Lung (tissue), 12 donors: ENCODE results near the gene MBD2. TPM values are rescaled to one million over a fixed set of nuclear protein-coding genes. Genes with fewer than 3 reads are reported as not detected.

Source experiments
- ATAC-seq: fragments of 200-7000 bp; cut with Tn5 transposase; one replicate; pipeline ENCODE4 v1.9.1; 2020; ENCODE audit warnings: moderate number of reproducible peaks; ENCODE audit not compliant: insufficient read depth, low FRiP score
- DNase-seq, 3 donors: peaks; one replicate each; pipeline ENCODE4 v3.0.0-alpha.2; 2013 to 2017
- H3K27ac ChIP-seq, 2 donors: one replicate each; pipeline ENCODE4 v1.5.1; 2013; ENCODE audit warnings: mild to moderate bottlenecking in 2 of 2, moderate library complexity in 2 of 2, control low read depth in 1 of 2, inconsistent platforms in 1 of 2, low read depth in 1 of 2, low read length in 1 of 2
- H3K27me3 ChIP-seq, 3 donors: one replicate each; pipeline ENCODE4 v1.5.1; 2013; ENCODE audit warnings: low read length in 2 of 3; ENCODE audit not compliant: control insufficient read depth in 3 of 3, insufficient read depth in 3 of 3
- H3K36me3 ChIP-seq, 4 donors: one replicate each; pipeline ENCODE4 v1.5.1; 2013; ENCODE audit warnings: low read length in 4 of 4, mild to moderate bottlenecking in 1 of 4, moderate library complexity in 1 of 4; ENCODE audit not compliant: control insufficient read depth in 4 of 4, insufficient read depth in 4 of 4
- H3K4me1 ChIP-seq, 5 donors: one replicate each; pipeline ENCODE4 v1.5.1; 2013; ENCODE audit warnings: low read length in 5 of 5, mild to moderate bottlenecking in 2 of 5, moderate library complexity in 1 of 5; ENCODE audit not compliant: control insufficient read depth in 5 of 5, insufficient read depth in 5 of 5
- H3K4me3 ChIP-seq: one replicate; pipeline ENCODE4 v1.5.1; 2013; ENCODE audit warnings: mild to moderate bottlenecking, control low read depth, moderate library complexity
- H3K9ac ChIP-seq, 2 donors: one replicate each; pipeline ENCODE4 v1.5.1; 2013; ENCODE audit warnings: low read length in 2 of 2, control low read depth in 1 of 2; ENCODE audit not compliant: insufficient read depth in 1 of 2
- H3K9me3 ChIP-seq, 4 donors: one replicate each; pipeline ENCODE4 v1.5.1; 2013; ENCODE audit warnings: low read length in 3 of 4, mild to moderate bottlenecking in 1 of 4, moderate library complexity in 1 of 4; ENCODE audit not compliant: control insufficient read depth in 4 of 4, insufficient read depth in 3 of 4
- WGBS, 2 donors: extraction: QIAGEN DNeasy Blood & Tissue Kit; methylation state at CpG; one replicate each; pipeline ENCODE4 v1.1.7; 2013; 5-methylcytosine and 5-hydroxymethylcytosine counted together
- polyA plus RNA-seq, 2 donors: library from polyadenylated mRNA; stranded (reverse); fragments of 200-250 nt; gene quantifications; one replicate each; pipeline ENCODE4 v1.2.1, GENCODE V29; 2013
- total RNA-seq, 2 donors: library from RNA; depleted of rRNA in 1 of 2; stranded (reverse); fragments of >200 nt in 1 of 2; gene quantifications; one replicate each; pipeline ENCODE4 v1.2.1, GENCODE V29; 2014 to 2021
- TF ChIP-seq, protein P1 (sequence below): IDR thresholded peaks from 2 replicates; pipeline ENCODE4 v1.5.1; 2012; ENCODE audit warnings: mild to moderate bottlenecking; ENCODE audit errors: control extremely low read depth, extremely low read depth
- donor health status: control.
- donor health status: control.
- donor health status: Bipolar disorder and iron deficiency.
- donor health status: healthy.
- donor health status: DM: yes; HTN: yes; CAD: no.

Gene MBD2
- total and polyA plus RNA-seq, 4 donors: 29.5 to 91.0 (median 36.1) TPM

DNA sequence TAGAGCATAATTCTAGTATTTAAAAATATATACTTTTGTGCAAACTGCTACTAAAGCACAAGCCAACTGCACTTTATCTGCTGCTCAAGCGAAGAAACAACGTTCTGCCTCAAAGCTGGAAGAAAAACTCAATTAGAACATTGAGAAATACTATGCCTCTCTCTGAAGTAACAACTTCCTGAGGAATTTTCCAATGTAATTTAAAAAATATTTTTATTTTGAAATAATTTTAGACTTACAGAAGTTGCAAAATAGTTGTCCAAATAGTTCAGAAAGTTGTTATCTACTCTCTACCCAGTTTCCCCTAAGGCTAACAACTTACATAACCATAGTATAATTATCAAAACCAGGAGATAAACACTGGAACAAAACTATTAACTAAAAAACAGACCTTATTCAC, 32.5 kb upstream of the MBD2 start:
- TF ChIP-seq, protein P1, sequence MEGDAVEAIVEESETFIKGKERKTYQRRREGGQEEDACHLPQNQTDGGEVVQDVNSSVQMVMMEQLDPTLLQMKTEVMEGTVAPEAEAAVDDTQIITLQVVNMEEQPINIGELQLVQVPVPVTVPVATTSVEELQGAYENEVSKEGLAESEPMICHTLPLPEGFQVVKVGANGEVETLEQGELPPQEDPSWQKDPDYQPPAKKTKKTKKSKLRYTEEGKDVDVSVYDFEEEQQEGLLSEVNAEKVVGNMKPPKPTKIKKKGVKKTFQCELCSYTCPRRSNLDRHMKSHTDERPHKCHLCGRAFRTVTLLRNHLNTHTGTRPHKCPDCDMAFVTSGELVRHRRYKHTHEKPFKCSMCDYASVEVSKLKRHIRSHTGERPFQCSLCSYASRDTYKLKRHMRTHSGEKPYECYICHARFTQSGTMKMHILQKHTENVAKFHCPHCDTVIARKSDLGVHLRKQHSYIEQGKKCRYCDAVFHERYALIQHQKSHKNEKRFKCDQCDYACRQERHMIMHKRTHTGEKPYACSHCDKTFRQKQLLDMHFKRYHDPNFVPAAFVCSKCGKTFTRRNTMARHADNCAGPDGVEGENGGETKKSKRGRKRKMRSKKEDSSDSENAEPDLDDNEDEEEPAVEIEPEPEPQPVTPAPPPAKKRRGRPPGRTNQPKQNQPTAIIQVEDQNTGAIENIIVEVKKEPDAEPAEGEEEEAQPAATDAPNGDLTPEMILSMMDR: no peak
- 37 to 50% methylated on average over 2 of the region's 2 CpGs for WGBS, 2 donors
- H3K9me3 ChIP-seq: no peaks in the 10 kb centered on the region
- H3K36me3 ChIP-seq: no peaks in the 10 kb centered on the region
- H3K9ac ChIP-seq: no peak overlapping the region
- peaks cover 0 to 3% (median 0%) of the 10 kb centered on the region in 5 donors for H3K4me1 ChIP-seq
- ATAC-seq: no peak
- H3K27ac ChIP-seq: no peak overlapping the region
- H3K27me3 ChIP-seq: no peaks in the 10 kb centered on the region
- H3K4me3 ChIP-seq: no peak overlapping the region
- no peak for DNase-seq

DNA sequence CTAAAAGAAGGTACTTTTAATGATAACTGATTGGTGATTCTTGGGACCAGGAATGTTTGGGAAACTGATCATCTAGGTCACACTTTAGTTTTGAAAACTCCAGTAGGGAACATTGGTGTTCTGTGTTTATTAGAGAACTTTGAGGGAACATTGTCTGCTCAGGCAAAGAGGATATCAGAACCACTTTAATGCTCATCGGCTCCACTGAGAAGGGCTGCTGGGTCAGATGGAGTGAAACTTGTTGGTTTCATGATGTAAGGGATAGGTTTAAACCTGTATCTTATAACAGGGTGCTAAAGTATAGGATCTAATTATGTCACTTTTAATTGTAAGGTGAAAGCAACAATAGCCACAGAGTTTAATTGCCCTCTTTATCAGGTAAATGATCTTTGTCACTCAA, 30.7 kb upstream of the MBD2 start:
- WGBS, 2 donors: 43 to 89% methylated on average over 1 of the region's 1 CpG
- ATAC-seq: no peak
- no peaks in the 10 kb centered on the region for H3K9me3 ChIP-seq
- H3K36me3 ChIP-seq: no peaks in the 10 kb centered on the region
- DNase-seq: no peak
- no peak overlapping the region for H3K4me3 ChIP-seq
- H3K9ac ChIP-seq: no peak overlapping the region
- no peak overlapping the region for H3K27ac ChIP-seq
- TF ChIP-seq, protein P1: no peak
- H3K27me3 ChIP-seq: no peaks in the 10 kb centered on the region
- H3K4me1 ChIP-seq: peaks cover 0 to 3% (median 1%) of the 10 kb centered on the region in 5 donors

DNA sequence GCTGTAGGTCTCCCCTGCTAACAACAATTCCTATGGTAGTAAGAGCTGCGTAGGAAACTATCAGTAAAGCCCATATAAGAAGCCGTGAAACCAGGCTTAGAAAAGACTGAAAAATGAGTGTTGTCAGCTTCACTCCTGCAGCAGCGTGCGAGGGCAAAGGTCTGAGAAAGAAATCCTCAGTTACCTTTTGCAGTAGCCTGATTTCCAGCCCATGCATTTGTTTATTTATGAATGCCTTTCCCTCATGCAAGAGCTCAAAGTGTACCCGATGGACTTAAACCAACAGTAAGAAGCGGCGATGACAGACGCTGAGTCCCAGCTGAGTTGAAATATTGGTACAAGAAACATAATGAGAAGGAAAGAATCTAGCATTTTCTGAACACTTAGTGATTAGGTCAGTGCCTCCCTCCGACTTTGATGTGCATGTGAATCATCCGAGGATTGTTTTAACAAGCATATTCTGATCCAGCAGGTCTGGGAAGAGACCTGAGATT, 29.8 kb upstream of the MBD2 start:
- Histone ChIP-seq H3K27ac (no peak overlapping the region), H3K9me3 (no peaks in the 10 kb centered on the region), H3K4me1 (peaks cover 0 to 3% (median 1%) of the 10 kb centered on the region in 5 donors), H3K36me3 (no peaks in the 10 kb centered on the region), H3K9ac (no peak overlapping the region), H3K27me3 (no peaks in the 10 kb centered on the region), H3K4me3 (no peak overlapping the region)
- ATAC-seq (peak; percentile 4), DNase-seq (no peak)
- TF ChIP-seq, protein P1: no peak
- WGBS, 2 donors: 44 to 74% methylated on average over 10 of the region's 10 CpGs
